ENCODE measurements around the gene THAP12.
"Not testable (repeated sequence)": the region's sequence is repeated elsewhere in the genome, so short reads cannot be mapped to it uniquely, and the experiment has no call there.

THAP12 gene, protein sequence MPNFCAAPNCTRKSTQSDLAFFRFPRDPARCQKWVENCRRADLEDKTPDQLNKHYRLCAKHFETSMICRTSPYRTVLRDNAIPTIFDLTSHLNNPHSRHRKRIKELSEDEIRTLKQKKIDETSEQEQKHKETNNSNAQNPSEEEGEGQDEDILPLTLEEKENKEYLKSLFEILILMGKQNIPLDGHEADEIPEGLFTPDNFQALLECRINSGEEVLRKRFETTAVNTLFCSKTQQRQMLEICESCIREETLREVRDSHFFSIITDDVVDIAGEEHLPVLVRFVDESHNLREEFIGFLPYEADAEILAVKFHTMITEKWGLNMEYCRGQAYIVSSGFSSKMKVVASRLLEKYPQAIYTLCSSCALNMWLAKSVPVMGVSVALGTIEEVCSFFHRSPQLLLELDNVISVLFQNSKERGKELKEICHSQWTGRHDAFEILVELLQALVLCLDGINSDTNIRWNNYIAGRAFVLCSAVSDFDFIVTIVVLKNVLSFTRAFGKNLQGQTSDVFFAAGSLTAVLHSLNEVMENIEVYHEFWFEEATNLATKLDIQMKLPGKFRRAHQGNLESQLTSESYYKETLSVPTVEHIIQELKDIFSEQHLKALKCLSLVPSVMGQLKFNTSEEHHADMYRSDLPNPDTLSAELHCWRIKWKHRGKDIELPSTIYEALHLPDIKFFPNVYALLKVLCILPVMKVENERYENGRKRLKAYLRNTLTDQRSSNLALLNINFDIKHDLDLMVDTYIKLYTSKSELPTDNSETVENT

GRCh38 chr11:76380977-76381719 lies at the start of gene THAP12, which contains the start of gene GVQW3:
Gene THAP12 (minus strand): TSS chr11:76381132. CDS start chr11:76380836, 296 bp downstream.
Gene GVQW3 (plus strand): TSS chr11:76381323. CDS start chr11:76381829, 506 bp downstream.
- peak; percentile 96 for DNase-seq (ENCODE audit: low read depth)
- H3K4me3 ChIP-seq (ENCODE audit: low read depth, low read length): peak within 1 kb of the TSS; percentile 75

DNA sequence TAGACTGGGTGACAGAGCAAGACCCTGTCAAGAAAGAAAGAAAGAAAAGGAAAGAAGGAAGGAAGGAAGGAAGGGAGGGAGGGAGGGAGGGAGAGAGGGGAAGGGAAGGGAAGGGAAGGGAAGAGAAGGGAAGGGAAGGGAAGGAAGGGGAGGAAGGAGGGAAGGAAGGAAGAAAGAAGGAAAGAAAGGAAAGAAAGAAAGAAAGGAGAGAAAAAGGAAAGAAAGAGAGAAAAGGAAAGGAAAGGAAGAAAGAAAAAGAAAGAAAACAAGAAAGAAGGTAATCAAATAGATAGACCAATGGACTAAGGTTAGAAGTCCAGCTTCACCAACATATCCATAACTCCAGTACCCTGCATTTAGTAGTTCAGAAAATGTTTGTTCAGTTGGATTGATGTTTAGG lies 45.7 kb upstream of the THAP12 start:
- DNase-seq (ENCODE audit: low read depth): no peak
- no peak overlapping the region for H3K4me3 ChIP-seq (ENCODE audit: low read depth, low read length)

DNA sequence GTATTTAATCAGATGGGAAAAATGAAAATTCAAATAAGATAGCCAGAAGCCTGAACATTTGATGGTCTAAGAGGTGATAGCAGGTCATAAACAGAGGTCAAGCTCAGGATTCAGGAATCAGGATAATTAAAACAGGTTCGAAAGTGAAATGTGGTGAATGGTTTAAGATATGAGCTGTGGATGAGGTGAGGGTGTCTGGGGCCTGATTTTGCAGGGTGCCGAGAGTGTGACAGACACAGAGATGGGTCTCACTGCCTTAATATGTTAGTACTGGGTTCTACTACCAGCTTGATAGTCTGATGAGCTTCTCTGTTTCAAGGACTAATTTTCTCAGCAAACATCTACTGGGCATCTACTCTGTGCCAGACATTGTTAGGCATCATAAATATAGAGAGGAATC lies 44.0 kb upstream of the THAP12 start:
- DNase-seq (ENCODE audit: low read depth): no peak
- H3K4me3 ChIP-seq (ENCODE audit: low read depth, low read length): no peak overlapping the region

DNA sequence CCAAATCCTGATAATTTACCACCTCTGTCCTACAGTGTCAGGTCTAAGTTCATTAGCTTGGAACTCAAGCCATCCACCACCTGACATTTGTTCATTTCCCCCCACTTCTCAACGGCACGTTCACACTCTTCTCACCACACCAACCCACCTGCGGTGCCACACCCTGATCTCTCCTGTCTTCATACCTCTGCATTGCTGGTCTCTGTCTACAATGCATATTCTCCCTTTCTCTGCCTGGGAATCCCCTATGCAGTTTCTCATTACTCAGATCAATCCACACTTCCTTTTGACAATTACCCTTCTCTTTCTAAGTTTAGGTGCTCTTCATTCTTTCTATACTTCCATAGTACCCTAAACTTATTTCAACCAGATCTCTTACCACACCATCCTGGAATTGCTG lies 43.4 kb upstream of the THAP12 start:
- H3K4me3 ChIP-seq (ENCODE audit: low read depth, low read length): no peak overlapping the region
- no peak for DNase-seq (ENCODE audit: low read depth)

GRCh38 chr11:76419896-76420295 lies 39.0 kb upstream of the THAP12 start:
- no peak for DNase-seq (ENCODE audit: low read depth)
- H3K4me3 ChIP-seq (ENCODE audit: low read depth, low read length): no peak overlapping the region

GRCh38 chr11:76415073-76415472 lies 34.1 kb upstream of the THAP12 start:
- no peak for DNase-seq (ENCODE audit: low read depth)
- no peak overlapping the region for H3K4me3 ChIP-seq (ENCODE audit: low read depth, low read length)

GRCh38 chr11:76410851-76411357 lies 30.0 kb upstream of the THAP12 start:
- DNase-seq (ENCODE audit: low read depth): no peak
- H3K4me3 ChIP-seq (ENCODE audit: low read depth, low read length): no peak overlapping the region

DNA sequence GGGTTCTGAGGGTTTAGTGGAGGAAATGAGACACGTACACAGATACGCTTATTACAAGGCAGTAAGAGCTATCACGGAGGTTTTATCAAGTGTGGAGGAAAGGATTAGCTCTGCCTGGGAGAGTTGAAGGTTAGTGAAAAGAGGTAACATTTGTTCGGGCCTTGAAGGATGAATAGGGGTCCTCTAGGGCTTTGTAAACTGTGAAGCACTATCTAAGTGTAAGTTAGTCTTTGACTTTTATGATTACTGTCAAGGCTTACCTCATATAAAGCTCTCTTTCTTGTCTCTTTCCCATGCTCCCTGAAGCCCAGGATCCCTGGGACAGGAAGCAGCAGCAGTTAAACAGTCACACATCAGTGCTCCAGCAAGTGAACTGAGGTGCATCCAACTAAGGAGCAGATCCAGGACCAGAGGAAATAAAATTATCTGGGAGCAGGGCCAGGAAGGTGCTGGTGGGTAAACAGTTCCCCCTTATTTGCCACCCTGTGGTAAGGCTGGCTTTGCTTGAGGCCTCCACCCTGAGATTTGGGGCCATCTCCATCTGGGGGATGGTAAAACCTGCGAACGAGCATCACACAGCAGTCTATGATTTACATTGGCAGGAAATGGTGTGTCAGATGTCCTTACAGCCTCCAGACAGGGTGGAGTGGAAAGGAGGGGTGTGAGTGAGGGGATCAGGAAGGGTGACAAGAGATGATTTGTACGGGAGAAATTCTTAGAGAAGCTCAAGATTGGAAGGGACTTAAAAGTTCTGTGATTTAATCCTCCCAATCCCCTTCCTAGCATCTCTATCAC lies 27.4 kb upstream of the THAP12 start:
- no peak for DNase-seq (ENCODE audit: low read depth)
- no peak overlapping the region for H3K4me3 ChIP-seq (ENCODE audit: low read depth, low read length)

- H3K4me3 ChIP-seq (ENCODE audit: low read depth, low read length): no peak overlapping the region
- DNase-seq (ENCODE audit: low read depth): no peak
These were observed 25.4 kb upstream of the THAP12 start for GRCh38 chr11:76406359-76406758.

GRCh38 chr11:76401484-76401883 lies 20.6 kb upstream of the THAP12 start:
- not testable (repeated sequence) for DNase-seq (ENCODE audit: low read depth)

DNA sequence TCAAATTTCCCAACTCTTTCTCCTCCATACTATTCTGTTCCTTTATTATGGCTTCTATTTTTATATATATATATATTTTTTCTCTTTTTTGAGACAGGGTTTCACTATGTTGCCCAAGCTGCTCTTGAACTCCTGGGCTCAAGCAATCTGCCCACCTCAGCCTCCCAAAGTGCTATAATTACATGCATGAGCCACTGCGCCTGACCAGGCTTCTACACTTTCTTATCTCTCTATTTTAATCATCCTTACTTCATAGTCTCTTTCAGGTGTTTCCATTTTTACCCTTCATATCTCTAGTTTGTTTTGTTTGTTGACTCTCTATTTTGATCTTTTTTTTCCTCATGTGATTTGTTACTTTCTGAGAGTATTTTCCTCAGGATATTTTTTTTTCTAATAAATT lies 20.0 kb upstream of the THAP12 start:
- H3K4me3 ChIP-seq (ENCODE audit: low read depth, low read length): no peak overlapping the region
- DNase-seq (ENCODE audit: low read depth): no peak

More at GRCh38 chr11:76401484-76401883, 20.6 kb upstream of the THAP12 start:
- not testable (repeated sequence) for H3K4me3 ChIP-seq (ENCODE audit: low read depth, low read length)

DNA sequence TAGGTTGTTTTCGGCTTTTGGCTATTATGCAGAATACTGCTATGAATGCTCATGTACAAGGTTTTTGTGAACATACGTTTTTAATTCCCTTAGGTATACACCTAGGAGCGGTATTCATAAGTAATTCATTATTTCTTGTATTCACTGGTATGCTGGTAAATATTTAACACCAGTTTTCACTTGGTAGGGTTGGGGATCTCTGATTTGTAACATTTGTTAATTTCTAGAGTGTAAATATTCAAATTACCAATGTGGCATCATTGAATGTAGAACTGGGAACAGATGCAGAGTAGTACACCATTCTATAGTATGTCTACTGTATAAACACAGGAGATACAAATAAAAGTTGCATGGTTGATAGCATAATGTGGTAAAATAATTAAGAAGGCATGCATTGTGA lies 16.5 kb upstream of the THAP12 start:
- DNase-seq (ENCODE audit: low read depth): no peak
- no peak overlapping the region for H3K4me3 ChIP-seq (ENCODE audit: low read depth, low read length)

DNA sequence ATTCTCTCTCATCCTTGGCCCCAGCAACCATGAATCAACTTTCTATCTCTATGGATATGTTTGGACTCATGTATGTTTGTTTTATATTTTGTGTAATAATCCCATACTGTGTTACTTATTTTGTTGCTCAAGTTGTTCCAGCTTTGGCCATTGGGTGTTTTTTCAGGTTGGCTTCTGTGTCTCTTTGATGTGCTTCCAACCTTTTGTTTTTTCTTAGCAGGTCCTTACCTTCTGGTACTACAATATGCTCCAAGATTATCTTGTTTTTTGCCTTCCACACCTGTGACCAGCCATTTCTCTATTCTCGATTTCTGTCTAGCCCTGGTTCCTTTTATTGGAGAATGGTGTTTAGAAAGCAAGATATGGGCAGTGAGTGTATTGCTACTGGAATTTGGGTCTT lies 14.4 kb upstream of the THAP12 start:
- DNase-seq (ENCODE audit: low read depth): no peak
- H3K4me3 ChIP-seq (ENCODE audit: low read depth, low read length): no peak overlapping the region

DNA sequence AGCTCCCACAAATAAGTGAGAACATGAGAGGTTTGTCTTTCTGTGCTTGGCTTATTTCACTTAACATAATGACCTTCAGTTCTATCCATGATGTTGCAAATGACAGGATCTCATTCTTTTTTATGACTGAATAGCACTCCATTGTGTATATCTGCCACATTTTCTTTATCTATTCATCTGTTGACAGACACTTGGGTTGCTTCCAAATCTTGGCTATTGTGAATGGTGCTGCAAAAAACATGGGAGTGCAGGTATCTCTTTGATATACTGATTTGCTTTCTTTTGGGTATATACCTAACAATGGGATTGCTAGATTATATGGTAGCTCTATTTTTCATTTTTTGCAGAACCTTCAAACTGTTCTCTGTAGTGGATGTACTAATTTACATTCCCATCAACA lies 13.5 kb upstream of the THAP12 start:
- no peak for DNase-seq (ENCODE audit: low read depth)
- no peak overlapping the region for H3K4me3 ChIP-seq (ENCODE audit: low read depth, low read length)

- no peak overlapping the region for H3K4me3 ChIP-seq (ENCODE audit: low read depth, low read length)
- no peak for DNase-seq (ENCODE audit: low read depth)
These were observed 11.9 kb upstream of the THAP12 start for GRCh38 chr11:76392870-76393269.

DNA sequence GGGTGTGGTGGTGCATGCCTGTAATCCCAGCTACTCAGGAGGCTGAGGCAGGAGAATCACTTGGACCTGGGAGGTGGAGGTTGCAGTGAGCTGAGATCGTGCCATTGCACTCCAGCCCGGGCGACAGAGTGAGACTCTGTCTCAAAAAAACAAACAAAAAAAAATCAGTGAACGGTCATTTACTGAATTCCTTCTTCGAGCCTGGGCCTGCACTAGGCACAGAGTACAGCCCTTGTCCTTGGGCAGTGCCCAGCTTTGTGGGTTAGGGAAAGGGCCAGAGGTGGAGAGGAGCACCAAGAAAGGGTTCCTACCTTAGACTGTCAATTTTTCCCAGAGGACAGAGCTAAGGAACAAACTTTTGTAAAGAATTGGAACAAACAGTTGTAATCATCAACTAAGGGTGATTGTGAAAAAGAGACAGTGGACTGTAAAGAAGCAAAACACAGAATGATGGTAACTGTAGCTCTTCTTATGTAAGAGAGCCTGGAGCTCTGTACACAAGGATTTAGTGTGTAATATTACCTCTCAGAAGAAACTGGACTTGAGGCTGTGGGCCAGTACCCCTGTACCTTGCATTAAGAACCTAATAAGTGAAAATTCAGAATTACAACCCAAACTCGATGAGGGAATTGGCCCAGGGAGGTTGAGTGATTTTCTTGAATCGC lies 11.0 kb upstream of the THAP12 start:
- no peak for DNase-seq (ENCODE audit: low read depth)
- H3K4me3 ChIP-seq (ENCODE audit: low read depth, low read length): no peak overlapping the region

- H3K4me3 ChIP-seq (ENCODE audit: low read depth, low read length): no peak overlapping the region
These were observed 10.1 kb upstream of the THAP12 start for GRCh38 chr11:76391021-76391420.

GRCh38 chr11:76388408-76388807 lies 7.5 kb upstream of the THAP12 start:
- DNase-seq (ENCODE audit: low read depth): no peak
- H3K4me3 ChIP-seq (ENCODE audit: low read depth, low read length): no peak overlapping the region

More at GRCh38 chr11:76391021-76391420, 10.1 kb upstream of the THAP12 start:
- DNase-seq (ENCODE audit: low read depth): no peak

All from skeletal muscle cell (primary cell).